AG20443 (cell line): ENCODE data around the gene FOXD1.
"Not testable (repeated sequence)": the region's sequence is repeated elsewhere in the genome, so short reads cannot be mapped to it uniquely, and the experiment has no call there.

Source experiments
- DNase-seq: peaks from one replicate; pipeline ENCODE4 v3.0.0; 2012; ENCODE audit warnings: low spot score, mixed read lengths

FOXD1 gene

DNA sequence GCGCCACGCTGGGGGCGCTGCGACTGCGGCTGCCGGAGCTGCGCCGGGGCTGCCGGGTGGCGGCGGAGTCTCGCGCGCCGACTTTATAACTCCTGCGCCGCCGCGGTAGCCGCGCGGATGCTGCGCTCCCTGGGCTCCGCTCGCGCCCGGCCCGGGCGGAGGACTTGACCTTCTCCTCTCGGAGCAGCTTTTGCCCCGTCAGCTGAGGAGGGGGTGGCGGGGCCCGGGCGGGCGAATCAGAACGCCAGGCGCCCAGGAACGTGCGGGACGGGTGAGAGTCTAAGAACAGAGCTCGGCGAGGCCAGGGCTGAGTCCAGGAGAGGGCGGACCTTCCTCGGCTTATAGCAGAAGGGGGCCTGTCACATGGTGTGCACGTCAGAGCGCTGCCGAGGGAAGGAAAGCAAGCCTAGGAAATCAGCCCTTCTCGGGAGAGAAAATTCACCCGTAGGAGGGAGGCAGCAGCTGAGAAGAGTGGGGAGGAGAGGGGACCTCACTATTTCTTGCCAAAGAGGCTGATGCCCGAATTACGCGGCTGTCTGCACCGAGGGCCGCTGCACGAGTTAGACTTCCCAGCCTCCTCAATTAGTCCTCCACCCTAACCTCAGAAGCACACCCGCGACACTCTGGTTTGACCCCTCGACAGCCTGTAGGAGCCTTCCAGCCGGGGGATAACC is at the start of gene FOXD1:
Gene FOXD1, minus strand, starts transcription at position 315 of the 674 bp plus-strand sequence. CDS start 415 bp downstream, outside the sequence.
- DNase-seq = peak; percentile 89

GRCh38 chr5:73497497-73498056 is 49.0 kb upstream of the FOXD1 start:
- no peak for DNase-seq

GRCh38 chr5:73496984-73497457 is 48.4 kb upstream of the FOXD1 start:
- DNase-seq = peak; percentile 39

DNA sequence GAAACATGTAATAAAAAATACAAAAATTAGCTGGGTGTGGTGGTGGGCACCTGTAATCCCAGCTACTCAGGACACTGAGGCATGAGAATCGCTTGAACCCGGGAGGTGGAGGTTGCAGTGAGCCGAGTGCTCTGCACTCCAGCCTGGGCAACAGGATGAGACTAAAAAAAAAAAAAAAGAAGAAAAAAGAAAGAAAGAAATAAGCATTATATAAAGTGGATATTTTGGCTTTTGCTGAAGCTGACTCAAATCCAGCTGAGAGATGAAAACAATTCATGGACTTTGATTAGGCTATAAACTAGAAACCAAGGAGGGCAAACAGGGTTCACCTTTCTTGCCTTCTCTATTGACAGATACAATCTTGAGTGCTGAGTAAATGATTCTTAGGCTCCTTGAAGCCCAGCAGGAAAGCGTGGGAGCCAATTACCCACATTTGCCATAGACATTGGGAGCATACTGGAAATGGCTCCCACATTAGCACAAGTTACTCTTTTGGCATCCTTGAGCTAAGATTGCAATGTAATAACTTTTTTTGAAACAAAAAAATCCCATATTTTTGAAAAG is 47.3 kb upstream of the FOXD1 start:
- no peak for DNase-seq

- DNase-seq = no peak
Measured at GRCh38 chr5:73494721-73495120, 46.1 kb upstream of the FOXD1 start.

DNA sequence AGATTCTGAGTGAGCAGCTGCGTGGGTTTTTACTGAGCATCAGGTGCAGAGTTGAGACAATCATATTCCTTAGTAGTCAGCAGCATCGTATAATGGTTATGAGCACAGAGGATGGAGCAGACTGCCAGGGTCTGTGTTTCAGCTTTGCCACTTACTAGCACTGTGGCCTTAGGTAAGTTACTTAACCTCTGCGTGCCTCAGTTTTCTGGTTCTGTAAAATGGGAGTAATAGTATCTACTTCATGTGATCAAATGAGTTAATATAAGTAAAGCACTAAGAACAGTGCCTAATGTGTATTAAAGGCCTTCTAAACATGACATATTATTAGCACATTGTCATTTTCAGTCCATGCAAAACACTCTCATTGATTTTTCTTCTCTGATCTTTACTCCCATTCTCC is 44.8 kb upstream of the FOXD1 start:
- no peak for DNase-seq

- DNase-seq = no peak
Measured at GRCh38 chr5:73491155-73491554, 42.6 kb upstream of the FOXD1 start.

- no peak for DNase-seq
Measured at GRCh38 chr5:73490088-73490487, 41.5 kb upstream of the FOXD1 start.

GRCh38 chr5:73488806-73489205 is 40.2 kb upstream of the FOXD1 start:
- no peak for DNase-seq

- DNase-seq = no peak
Measured at GRCh38 chr5:73487815-73488214, 39.2 kb upstream of the FOXD1 start.

DNA sequence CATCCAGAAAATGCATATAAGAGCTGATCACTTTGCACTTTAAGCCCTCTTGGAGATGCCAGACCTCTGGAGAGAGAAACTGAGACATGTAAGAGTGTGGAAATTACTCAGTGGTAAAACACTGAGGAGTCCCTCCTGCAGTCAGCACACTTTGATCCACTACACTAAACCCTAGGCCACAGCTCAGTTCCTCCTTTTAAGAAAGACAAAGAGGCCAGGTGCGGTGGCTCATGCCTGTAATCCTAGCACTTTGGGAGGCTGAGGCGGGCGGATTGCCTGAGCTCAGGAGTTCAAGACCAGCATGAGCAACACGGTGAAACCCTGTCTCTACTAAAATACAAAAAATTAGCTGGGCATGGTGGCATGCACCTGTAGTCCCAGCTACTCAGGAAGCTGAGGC is 38.7 kb upstream of the FOXD1 start:
- not testable (repeated sequence) for DNase-seq

- no peak for DNase-seq
Measured at GRCh38 chr5:73486119-73486899, 37.7 kb upstream of the FOXD1 start.

DNA sequence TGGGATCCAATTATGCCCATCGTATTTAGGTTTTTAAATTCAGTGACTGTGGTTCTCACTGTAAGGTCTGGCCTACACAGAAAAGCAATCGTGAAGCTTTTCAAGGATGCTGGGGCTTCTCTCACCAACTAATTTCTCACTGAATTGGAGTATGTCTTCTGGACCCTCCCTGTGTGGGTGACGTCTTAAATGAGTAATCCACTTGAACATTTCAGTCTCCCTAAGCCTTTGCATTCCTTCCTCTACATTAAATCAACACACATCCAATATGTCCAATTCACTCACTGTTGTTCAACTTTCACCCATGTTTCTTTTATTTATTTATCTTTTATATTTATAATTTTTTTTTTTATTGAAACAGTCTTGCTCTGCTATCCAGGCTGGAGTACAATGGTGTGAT is 37.1 kb upstream of the FOXD1 start:
- no peak for DNase-seq

- no peak for DNase-seq
Measured at GRCh38 chr5:73484511-73484910, 35.9 kb upstream of the FOXD1 start.

DNA sequence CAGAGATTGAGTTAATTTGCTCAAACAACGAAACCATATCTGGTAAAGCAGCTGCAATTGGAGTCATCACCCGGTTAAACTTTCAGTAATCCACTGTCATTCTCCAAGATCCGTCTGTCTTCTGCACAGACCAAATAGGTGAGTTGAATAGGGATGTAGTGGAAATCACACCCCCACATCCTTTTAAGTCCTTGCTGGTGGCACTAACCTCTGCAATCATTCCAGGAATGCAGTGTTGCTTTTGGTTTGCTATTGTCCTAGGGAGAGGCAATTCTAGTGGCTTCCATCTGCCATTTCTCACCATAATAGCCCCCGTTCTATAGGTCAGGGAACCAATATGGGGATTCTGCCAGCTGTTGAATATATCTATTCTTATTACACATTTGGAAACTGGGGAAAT is 35.1 kb upstream of the FOXD1 start:
- DNase-seq = no peak

DNA sequence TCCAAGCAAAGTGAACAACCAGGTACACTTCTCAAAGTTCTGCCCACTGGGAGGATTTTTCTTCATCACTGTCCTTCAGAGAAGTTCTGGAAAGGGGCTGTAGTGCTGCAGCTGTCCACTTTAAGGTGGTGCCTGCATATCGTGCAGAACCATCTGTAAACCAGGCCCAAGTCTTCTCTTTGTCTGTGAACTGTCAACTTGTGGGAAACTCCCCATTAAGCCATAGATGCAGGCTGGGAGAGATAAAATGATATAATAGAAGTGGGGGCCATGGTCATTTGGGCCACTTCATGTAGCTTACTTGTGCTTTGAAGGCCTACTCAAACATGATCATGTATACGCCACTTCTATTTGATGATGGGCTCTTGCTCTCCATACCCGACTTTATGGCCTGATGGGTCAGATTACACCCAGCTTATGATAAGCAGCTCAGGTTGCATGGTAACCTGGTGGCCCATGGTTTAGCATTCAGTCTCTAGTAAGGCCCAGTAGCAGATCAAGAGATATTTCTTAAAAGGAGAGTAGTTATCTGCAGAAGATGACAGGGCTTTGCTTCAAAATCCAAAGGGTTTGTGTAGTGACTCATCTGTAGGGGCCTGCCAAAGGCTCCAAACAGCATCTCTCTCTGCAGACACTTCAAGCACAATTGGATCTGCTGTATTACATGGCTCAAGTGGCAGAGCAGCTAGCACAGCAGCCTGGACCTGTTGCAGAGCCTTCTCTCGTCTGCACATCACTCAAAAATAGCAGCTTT is 34.0 kb upstream of the FOXD1 start:
- DNase-seq = peak; percentile 57

DNA sequence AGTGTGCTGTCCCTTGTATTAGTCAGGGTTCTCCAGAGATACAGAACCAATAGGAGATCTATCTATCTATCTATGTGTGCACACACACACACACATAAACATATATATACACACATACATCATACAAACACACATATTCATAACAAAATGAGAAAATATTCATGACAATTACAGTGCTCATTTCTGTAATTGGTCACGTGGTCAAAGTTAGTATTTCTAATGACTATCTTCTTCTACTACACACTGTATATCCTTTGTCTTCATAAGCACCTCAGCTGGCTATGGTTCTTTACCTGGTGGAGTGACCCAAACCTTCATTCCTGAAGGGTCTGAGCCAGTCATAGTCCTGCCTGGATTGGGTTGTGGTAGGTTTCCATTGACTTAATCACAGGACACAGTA is 31.9 kb upstream of the FOXD1 start:
- no peak for DNase-seq

- DNase-seq = no peak
Measured at GRCh38 chr5:73472116-73472515, 23.5 kb upstream of the FOXD1 start.

DNA sequence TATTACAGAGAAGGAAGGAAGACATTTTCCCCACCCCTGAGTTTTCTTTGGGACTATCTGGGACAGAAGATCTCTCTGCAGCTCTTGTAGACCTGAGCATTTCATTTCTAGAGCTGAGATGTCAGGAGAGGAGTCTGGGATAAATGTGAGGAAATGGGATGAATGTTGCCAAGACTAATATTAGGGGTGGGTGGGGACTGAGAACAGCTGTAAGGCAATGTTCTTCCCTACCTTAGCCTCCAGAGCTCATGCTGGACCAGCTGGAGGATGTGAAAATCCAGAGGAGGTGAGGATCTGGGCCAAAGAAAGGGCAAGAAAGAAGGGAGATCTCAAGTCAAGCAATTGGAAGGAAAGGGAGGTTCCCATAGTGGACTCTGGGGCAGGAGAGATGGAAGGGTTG is 23.1 kb upstream of the FOXD1 start:
- DNase-seq = no peak

- DNase-seq = no peak
Measured at GRCh38 chr5:73469878-73470277, 21.3 kb upstream of the FOXD1 start.

DNA sequence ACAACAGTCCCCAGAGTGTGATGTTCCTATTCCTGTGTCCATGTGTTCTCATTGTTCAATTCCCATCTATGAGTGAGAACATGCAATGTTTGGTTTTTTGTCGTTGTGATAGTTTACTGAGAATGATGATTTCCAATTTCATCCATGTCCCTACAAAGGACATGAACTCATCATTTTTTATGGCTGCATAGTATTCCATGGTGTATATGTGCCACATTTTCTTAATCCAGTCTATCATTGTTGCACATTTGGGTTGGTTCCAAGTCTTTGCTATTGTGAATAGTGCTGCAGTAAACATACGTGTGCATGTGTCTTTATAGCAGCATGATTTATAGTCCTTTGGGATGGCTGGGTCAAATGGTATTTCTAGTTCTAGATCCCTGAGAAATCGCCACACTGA is 20.1 kb upstream of the FOXD1 start:
- DNase-seq = not testable (repeated sequence)
